Caco-2 (cell line): ENCODE measurements around the gene PDHB. TPM values are rescaled to one million over a fixed set of nuclear protein-coding genes. Genes with fewer than 3 reads are reported as not detected.

ENCODE experiments used
- Bru-seq: library from RNA; stranded (reverse); fragments of 400-500 nt; gene quantifications from one replicate; lab custom pipeline; 2021; lab: Mats Ljungman, UMichigan
- BruChase-seq, 2 experiments: library from RNA; stranded (reverse); fragments of 400-500 nt; gene quantifications; one replicate each; lab custom pipeline; 2021; lab: Mats Ljungman, UMichigan
- BruUV-seq: library from RNA; stranded (reverse); fragments of 400-500 nt; replicated peaks from 2 replicates; lab custom pipeline; 2021; lab: Mats Ljungman, UMichigan
- CTCF ChIA-PET: fragments of 300-600 bp; sonication (Branson Sonifier 250); formaldehyde crosslinking; loops from one replicate; lab custom pipeline; 2022; ENCODE audit warnings: antibody characterized with exemption; lab: Charles Lee
- POLR2A ChIA-PET: fragments of 300-600 bp; sonication (Branson Sonifier 250); formaldehyde crosslinking; loops from one replicate; lab custom pipeline; 2022; ENCODE audit warnings: antibody characterized with exemption; lab: Charles Lee
- DNase-seq, 2 experiments: peaks; one replicate each; pipeline versions ENCODE4 v3.0.0 to v3.0.0-alpha.2; 2020 to 2022
- H3K27me3 ChIP-seq: replicated peaks from 2 replicates; pipeline ENCODE4 v1.6.0; 2011; ENCODE audit warnings: low read length; ENCODE audit not compliant: control insufficient read depth, insufficient read depth
- H3K36me3 ChIP-seq: 2 replicates; pipeline ENCODE4 v1.5.1; 2011; ENCODE audit warnings: low read length; ENCODE audit not compliant: control insufficient read depth, insufficient read depth
- H3K4me1 ChIP-seq: fragments of 250-450 bp; sonication (Bioruptor Pico); 2 replicates; pipeline ENCODE4 v1.5.1; 2020; ENCODE audit warnings: mild to moderate bottlenecking
- H3K4me3 ChIP-seq: 2 replicates; pipeline ENCODE4 v1.5.1; 2011; ENCODE audit warnings: low read depth, mild to moderate bottlenecking, control low read depth, low read length
- H3K9me3 ChIP-seq: fragments of 250-450 bp; sonication (Bioruptor Pico); 2 replicates; pipeline ENCODE4 v1.5.1; 2020; ENCODE audit warnings: mild to moderate bottlenecking, moderate library complexity
- H3K27ac Mint-ChIP-seq: one replicate; pipeline ENCODE4 v1.8.0; 2022; ENCODE audit warnings: mixed read lengths; ENCODE audit not compliant: unreplicated experiment
- H3K27me3 Mint-ChIP-seq: one replicate; pipeline ENCODE4 v1.8.0; 2022; ENCODE audit warnings: mixed read lengths; ENCODE audit not compliant: insufficient read depth, unreplicated experiment
- H3K36me3 Mint-ChIP-seq: one replicate; pipeline ENCODE4 v1.8.0; 2022; ENCODE audit warnings: mild to moderate bottlenecking, mixed read lengths; ENCODE audit not compliant: insufficient read depth, unreplicated experiment
- H3K4me1 Mint-ChIP-seq: one replicate; pipeline ENCODE4 v1.8.0; 2022; ENCODE audit warnings: low read depth, mixed read lengths; ENCODE audit not compliant: unreplicated experiment
- H3K4me3 Mint-ChIP-seq: one replicate; pipeline ENCODE4 v1.8.0; 2022; ENCODE audit warnings: mild to moderate bottlenecking, moderate library complexity, mixed read lengths; ENCODE audit not compliant: unreplicated experiment
- H3K9me3 Mint-ChIP-seq: one replicate; pipeline ENCODE4 v1.8.0; 2022; ENCODE audit warnings: mixed read lengths; ENCODE audit not compliant: unreplicated experiment
- intact Hi-C: fragments of 100-400 bp; cut with micrococcal nuclease; formaldehyde crosslinking; loops from one replicate; pipeline ENCODE4 v1.10.0; 2022; ENCODE audit not compliant: unreplicated experiment
- long read RNA-seq: library from polyadenylated mRNA; stranded (forward); transcript quantifications from one replicate; pipeline ENCODE4 v2.0.0, GENCODE V29; 2022
- total RNA-seq: library from RNA; stranded (reverse); gene quantifications from 2 replicates; pipeline ENCODE4 v1.2.3, GENCODE V29; 2022
- TF ChIP-seq, protein P1 (sequence below), 2 experiments: fragments of 200-600 bp in 1 of 2; IDR thresholded peaks; 1 replicate in 1 of 2; 2 replicates in 1 of 2; pipeline versions ENCODE4 v1.5.1 to v1.8.0; 2011 to 2022; ENCODE audit warnings: antibody characterized with exemption in 1 of 2, control low read depth in 1 of 2, inconsistent platforms in 1 of 2, low read depth in 1 of 2, low read length in 1 of 2, mild to moderate bottlenecking in 1 of 2, moderate library complexity in 1 of 2; ENCODE audit not compliant: insufficient read depth in 1 of 2, severe bottlenecking in 1 of 2, unreplicated experiment in 1 of 2

The PDHB gene
- total RNA-seq (81.8 and 89.8 TPM in 2 replicates), Bru-seq, nascent RNA (percentile 88 among the genes with signal in this experiment), BruChase-seq, experiment 1, labeled RNA remaining after a 2-hour chase (percentile 92 among the genes with signal in this experiment), BruChase-seq, experiment 2, labeled RNA remaining after a 6-hour chase (percentile 96 among the genes with signal in this experiment)
- long read RNA-seq, transcript PDHB-201 (10 exons, 1,527 nt), result major isoform, 347 of 375 reads
- long read RNA-seq, transcript PDHB-202 (9 exons, 1,478 nt), result minor isoform, 7 of 375 reads
- long read RNA-seq, partial matches to known transcripts, result 8 of 375 reads
- long read RNA-seq, other reads (novel, unspliced or antisense), result 8 of 375 reads

DNA sequence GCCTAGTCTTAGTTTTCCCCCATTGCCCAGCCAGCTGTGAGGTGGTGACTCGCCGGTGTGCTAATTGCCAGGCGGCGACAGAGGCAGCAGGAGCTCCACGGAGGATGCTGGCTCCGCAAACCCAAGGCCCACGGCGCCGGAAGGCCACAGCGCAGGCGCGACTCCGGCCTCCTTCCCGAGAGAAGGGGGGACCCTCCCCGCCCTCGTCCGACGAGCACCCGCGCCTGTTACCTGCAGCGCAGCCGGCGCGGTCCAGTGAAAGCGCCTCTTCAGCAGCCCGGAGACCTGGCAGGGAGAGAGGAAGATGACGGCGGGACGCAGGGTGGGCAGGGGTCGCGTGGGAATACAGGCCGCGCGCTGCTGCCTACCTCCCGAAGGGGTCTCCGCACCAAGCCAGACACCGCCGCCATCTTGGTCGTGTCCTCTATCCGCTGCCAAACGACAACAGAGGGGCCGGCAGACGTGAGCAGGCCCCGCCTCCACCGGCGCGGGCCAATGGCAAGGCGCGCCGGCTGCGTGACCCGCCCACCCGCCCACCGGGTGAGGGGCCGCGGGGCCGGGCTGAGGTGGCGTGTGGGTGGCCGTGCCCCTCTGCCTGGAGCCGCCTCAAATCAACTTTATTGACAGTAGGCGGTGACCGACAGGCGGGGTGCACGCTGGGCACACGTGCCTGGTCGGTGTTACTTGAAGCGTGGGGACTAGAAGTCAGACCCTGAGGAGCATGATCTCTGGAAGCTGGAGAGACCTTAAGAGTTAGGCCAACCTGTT lies at the start of gene PDHB:
Gene PDHB (minus strand): TSS at position 433 of the 768 bp plus-strand sequence. CDS start 23 bp downstream, at position 410.
- BruUV-seq, result TSS peak; percentile 39
- intact Hi-C loops, result loop anchor here (2.0 kb wide), 2 partner anchors 19 to 59 kb away; partner anchors contain the start of gene KCTD6
- POLR2A ChIA-PET, result interaction anchor here (0.7 to 1.0 kb wide), 2 partner anchors 38 to 128 kb away, joined by 3 read pairs; partner anchors contain the start of genes HTD2 and RPP14

DNA sequence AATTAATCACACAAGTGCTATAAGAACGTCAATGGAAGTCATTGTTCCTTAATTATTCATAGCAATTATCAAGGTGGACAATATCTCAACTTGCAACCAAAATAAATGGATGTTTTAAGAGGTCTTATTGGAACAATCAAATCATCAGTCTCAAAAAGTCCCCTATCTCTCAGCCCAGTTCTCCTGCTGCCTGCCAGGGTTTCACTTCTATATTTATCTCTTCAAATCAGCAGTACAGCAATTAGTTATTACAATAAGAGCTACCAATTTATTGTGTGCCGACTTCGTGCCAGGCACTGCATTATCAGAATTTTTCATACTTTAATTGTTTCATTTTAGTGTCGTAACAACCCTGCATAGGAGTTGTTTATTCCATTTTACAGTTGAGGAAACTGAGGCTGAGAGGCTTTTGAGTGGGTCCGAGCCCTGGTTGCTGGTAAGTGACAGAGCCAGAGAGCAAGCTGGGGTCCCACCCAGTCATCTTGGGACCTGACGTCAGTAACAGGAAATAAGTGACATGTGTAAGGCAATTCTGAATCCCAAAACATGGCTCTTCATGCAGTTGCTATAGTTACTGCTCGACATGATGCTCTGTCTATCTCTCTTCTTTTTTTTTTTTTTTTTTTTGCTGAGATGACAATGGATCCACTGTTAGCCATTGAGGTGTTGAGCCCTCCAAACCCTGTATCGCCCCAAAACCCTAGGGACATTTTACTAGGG lies 49.4 kb upstream of the PDHB start:
- H3K36me3 Mint-ChIP-seq, result no peaks in the 10 kb centered on the region
- POLR2A ChIA-PET, result no interaction called here
- H3K4me1 Mint-ChIP-seq, result peaks cover 9% of the 10 kb centered on the region
- no TSS peak for BruUV-seq
- TF ChIP-seq, protein P1, sequence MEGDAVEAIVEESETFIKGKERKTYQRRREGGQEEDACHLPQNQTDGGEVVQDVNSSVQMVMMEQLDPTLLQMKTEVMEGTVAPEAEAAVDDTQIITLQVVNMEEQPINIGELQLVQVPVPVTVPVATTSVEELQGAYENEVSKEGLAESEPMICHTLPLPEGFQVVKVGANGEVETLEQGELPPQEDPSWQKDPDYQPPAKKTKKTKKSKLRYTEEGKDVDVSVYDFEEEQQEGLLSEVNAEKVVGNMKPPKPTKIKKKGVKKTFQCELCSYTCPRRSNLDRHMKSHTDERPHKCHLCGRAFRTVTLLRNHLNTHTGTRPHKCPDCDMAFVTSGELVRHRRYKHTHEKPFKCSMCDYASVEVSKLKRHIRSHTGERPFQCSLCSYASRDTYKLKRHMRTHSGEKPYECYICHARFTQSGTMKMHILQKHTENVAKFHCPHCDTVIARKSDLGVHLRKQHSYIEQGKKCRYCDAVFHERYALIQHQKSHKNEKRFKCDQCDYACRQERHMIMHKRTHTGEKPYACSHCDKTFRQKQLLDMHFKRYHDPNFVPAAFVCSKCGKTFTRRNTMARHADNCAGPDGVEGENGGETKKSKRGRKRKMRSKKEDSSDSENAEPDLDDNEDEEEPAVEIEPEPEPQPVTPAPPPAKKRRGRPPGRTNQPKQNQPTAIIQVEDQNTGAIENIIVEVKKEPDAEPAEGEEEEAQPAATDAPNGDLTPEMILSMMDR (IDR thresholded peaks at IDR 0.05; ENCODE audit: insufficient read depth in 1 of 2, low read depth in 1 of 2, low read length in 1 of 2, severe bottlenecking in 1 of 2, unreplicated experiment in 1 of 2), result no peak
- Histone ChIP-seq H3K4me3 (no peak overlapping the region), H3K36me3 (no peaks in the 10 kb centered on the region), H3K4me1 (no peaks in the 10 kb centered on the region), H3K27me3 (no peaks in the 10 kb centered on the region), H3K9me3 (peaks cover 8% of the 10 kb centered on the region; the same call in 1 of the 2 replicates)
- CTCF ChIA-PET, result no interaction called here
- H3K27ac Mint-ChIP-seq, result no peak overlapping the region
- DNase-seq, result no peak
- no peaks in the 10 kb centered on the region for H3K27me3 Mint-ChIP-seq
- no peaks in the 10 kb centered on the region for H3K9me3 Mint-ChIP-seq
- no peak overlapping the region for H3K4me3 Mint-ChIP-seq
- intact Hi-C loops, result no loop called here

More for the DNA sequence above, at the start of gene PDHB:
- no peaks in the 10 kb centered on the region for H3K27me3 Mint-ChIP-seq
- TF ChIP-seq, protein P1 (IDR thresholded peaks at IDR 0.05; ENCODE audit: insufficient read depth in 1 of 2, low read depth in 1 of 2, low read length in 1 of 2, severe bottlenecking in 1 of 2, unreplicated experiment in 1 of 2), result no peak
- DNase-seq, result peak; percentile 87 to 89
- Histone ChIP-seq H3K27me3 (no peaks in the 10 kb centered on the region), H3K4me1 (peaks cover 21% of the 10 kb centered on the region), H3K9me3 (no peaks in the 10 kb centered on the region), H3K4me3 (peak within 1 kb of the TSS; percentile 81), H3K36me3 (peaks cover 2% of the 10 kb centered on the region; the same call in 1 of the 2 replicates)
- CTCF ChIA-PET, result no interaction called here
- H3K4me1 Mint-ChIP-seq, result peaks cover 15% of the 10 kb centered on the region
- no peaks in the 10 kb centered on the region for H3K9me3 Mint-ChIP-seq
- peak within 1 kb of the TSS; percentile 80 for H3K4me3 Mint-ChIP-seq
- peaks cover 31% of the 10 kb centered on the region for H3K36me3 Mint-ChIP-seq
- peak within 1 kb of the TSS; percentile 82 for H3K27ac Mint-ChIP-seq

DNA sequence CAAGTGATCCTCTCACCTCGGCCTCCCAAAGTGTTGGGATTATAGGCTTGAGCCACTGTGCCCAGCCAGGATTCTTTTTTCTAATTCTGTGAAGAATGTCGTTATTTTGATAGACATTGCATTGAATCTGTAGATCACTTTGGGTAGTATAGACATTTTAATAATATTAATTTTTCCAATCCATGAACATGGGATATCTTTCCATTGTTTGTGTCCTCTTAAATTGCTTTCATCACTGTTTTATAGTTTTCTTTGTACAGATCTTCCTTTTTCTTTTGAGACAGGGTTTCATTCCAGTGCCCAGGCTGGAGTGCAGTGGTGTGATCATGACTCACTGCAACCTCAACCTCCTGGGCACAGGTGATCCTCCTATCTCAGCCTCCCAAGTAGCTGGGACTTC lies 46.7 kb upstream of the PDHB start:
- H3K27ac Mint-ChIP-seq, result no peak overlapping the region
- no peak overlapping the region for H3K4me3 Mint-ChIP-seq
- POLR2A ChIA-PET, result no interaction called here
- H3K36me3 ChIP-seq, result no peaks in the 10 kb centered on the region
- no peaks in the 10 kb centered on the region for H3K27me3 ChIP-seq
- peaks cover 5% of the 10 kb centered on the region for H3K36me3 Mint-ChIP-seq
- CTCF ChIA-PET, result no interaction called here
- no peak for DNase-seq
- no peak overlapping the region for H3K4me3 ChIP-seq
- H3K9me3 Mint-ChIP-seq, result no peaks in the 10 kb centered on the region
- intact Hi-C loops, result no loop called here
- no peaks in the 10 kb centered on the region for H3K4me1 Mint-ChIP-seq
- H3K9me3 ChIP-seq, result peaks cover 8% of the 10 kb centered on the region; the same call in 1 of the 2 replicates
- TF ChIP-seq, protein P1 (IDR thresholded peaks at IDR 0.05; ENCODE audit: insufficient read depth in 1 of 2, low read depth in 1 of 2, low read length in 1 of 2, severe bottlenecking in 1 of 2, unreplicated experiment in 1 of 2), result no peak
- H3K4me1 ChIP-seq, result no peaks in the 10 kb centered on the region
- no peaks in the 10 kb centered on the region for H3K27me3 Mint-ChIP-seq
- no TSS peak for BruUV-seq
